Rectal smooth muscle tissue (tissue), 1 donor: ENCODE data around the gene MFSD12.

ENCODE experiments used
- H3K27ac ChIP-seq: one replicate; pipeline ENCODE4 v1.7.0; 2013; ENCODE audit warnings: low read depth, low read length, inconsistent platforms
- H3K27me3 ChIP-seq: one replicate; pipeline ENCODE4 v1.7.0; 2013; ENCODE audit warnings: low read length; ENCODE audit not compliant: control insufficient read depth, insufficient read depth
- H3K36me3 ChIP-seq: one replicate; pipeline ENCODE4 v1.7.0; 2013; ENCODE audit warnings: low read length; ENCODE audit not compliant: control insufficient read depth, insufficient read depth
- H3K4me1 ChIP-seq: one replicate; pipeline ENCODE4 v1.7.0; 2013; ENCODE audit warnings: low read length; ENCODE audit not compliant: control insufficient read depth, insufficient read depth
- H3K4me3 ChIP-seq: one replicate; pipeline ENCODE4 v1.7.0; 2013; ENCODE audit warnings: low read length
- H3K9ac ChIP-seq: one replicate; pipeline ENCODE4 v1.7.0; 2013; ENCODE audit warnings: low read length

MFSD12 gene

DNA sequence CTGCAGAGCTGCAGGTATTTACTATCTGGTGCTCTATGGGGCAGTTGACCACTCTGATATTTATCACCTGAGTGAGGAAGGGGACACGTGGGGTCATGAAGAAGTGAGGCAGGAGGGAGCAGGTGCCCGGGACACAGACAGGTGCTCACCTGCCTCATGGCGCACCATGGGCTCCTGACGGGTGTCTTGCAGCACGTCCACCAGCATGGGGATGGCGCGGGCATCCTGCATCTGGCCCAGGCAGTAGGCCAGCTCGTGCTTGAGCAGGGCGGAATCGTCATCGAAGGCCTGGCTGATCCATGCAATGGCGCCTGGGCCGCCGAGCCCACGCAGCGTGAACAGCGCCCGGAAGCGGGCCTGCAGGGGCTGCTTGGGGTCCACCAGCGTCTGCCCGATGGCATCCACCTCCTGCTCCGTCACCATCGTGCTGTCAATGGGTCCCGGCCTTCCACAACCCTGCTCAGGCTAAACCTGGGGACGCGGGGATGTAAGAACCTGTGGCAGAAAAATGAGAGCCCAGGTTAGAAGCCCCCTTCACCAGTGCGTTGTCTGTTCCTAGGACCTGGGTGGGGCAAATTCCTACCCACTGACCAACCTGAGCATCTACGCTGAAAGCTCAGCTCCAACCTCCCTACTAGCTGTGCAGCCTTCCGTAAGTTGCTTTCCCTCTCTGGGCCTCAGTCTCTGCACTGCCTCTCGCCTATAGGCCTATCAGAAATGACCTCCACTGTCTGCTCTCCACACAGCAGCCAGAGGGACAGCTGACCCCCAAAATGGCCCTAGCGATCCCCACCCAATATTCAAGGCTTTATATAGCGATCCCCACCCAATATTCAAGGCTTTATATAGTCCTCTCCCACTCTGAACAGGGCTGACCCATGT, 60.8 kb downstream of the MFSD12 start:
- Histone ChIP-seq H3K27ac (no peak overlapping the region), H3K27me3 (no peaks in the 10 kb centered on the region), H3K9ac (no peak overlapping the region), H3K4me3 (no peak overlapping the region), H3K36me3 (peaks cover 10% of the 10 kb centered on the region), H3K4me1 (peaks cover 6% of the 10 kb centered on the region)

DNA sequence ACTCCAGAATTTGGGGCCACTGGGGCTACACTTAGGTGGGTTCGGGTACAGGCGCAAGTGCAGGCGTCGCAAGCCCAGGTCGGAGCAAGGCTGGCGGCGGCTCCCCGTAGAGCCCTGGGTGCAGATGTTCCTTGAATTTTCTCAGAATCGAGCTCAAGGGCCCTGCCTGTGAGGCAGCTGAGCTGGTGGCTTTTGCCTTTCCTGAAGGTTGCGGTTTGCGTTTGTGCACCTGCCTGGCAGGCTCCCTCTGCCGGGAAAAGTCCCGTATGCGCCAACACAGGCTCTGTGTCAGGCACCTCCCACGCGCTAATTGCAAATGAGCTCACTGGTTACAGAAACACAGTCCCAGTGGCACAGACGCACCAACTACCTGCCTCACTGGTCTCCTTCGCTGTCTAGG, 62.8 kb downstream of the MFSD12 start:
- Histone ChIP-seq H3K27me3 (no peaks in the 10 kb centered on the region), H3K36me3 (peaks cover 10% of the 10 kb centered on the region), H3K27ac (no peak overlapping the region), H3K4me3 (no peak overlapping the region), H3K9ac (no peak overlapping the region), H3K4me1 (no peaks in the 10 kb centered on the region)
